HCT116 (cell line): ENCODE data around the gene UAP1.

Experiments
- CBX3 ChIP-seq: IDR thresholded peaks from 2 replicates; pipeline ENCODE4 v1.6.1; 2012; ENCODE audit warnings: low read depth
- FOSL1 ChIP-seq: IDR thresholded peaks from 2 replicates; pipeline ENCODE4 v1.6.1; 2012; ENCODE audit warnings: low read depth
- POLR2A ChIP-seq: IDR thresholded peaks from 2 replicates; pipeline ENCODE4 v1.7.0; 2011; ENCODE audit warnings: borderline replicate concordance; ENCODE audit not compliant: insufficient read depth, insufficient read length; ENCODE audit errors: extremely low read depth
- POLR2AphosphoS5 ChIP-seq: IDR thresholded peaks from 2 replicates; pipeline ENCODE4 v1.6.1; 2011; ENCODE audit warnings: mild to moderate bottlenecking, low read depth, low read length, moderate library complexity
- SIN3A ChIP-seq: IDR thresholded peaks from 2 replicates; pipeline ENCODE4 v1.6.1; 2012; ENCODE audit warnings: low read depth
- SP1 ChIP-seq: IDR thresholded peaks from 2 replicates; pipeline ENCODE4 v1.6.1; 2012; ENCODE audit warnings: low read depth
- YY1 ChIP-seq: IDR thresholded peaks from 2 replicates; pipeline ENCODE4 v1.6.1; 2011; ENCODE audit warnings: low read length, low read depth, moderate library complexity, mild to moderate bottlenecking; ENCODE audit not compliant: insufficient replicate concordance; ENCODE audit errors: extremely low read depth
- TF ChIP-seq, protein P1 (sequence below), 3 experiments: fragments of 200-600 bp in 1 of 3; sonication (generic) in 1 of 3; IDR thresholded peaks in 2 of 3; conservative IDR thresholded peaks in 1 of 3; 2 replicates each; pipeline ENCODE4 v1.5.1; 2012 to 2017; ENCODE audit warnings: low read depth in 2 of 3, low read length in 2 of 3, antibody characterized with exemption in 1 of 3, borderline replicate concordance in 1 of 3, control low read depth in 1 of 3, mild to moderate bottlenecking in 1 of 3, mixed read lengths in 1 of 3, mixed run types in 1 of 3, moderate library complexity in 1 of 3; ENCODE audit not compliant: insufficient read depth in 1 of 3
- TF ChIP-seq, protein P2 (sequence below): IDR thresholded peaks from 2 replicates; pipeline ENCODE4 v1.6.1; 2011; ENCODE audit warnings: mild to moderate bottlenecking, low read length, moderate library complexity; ENCODE audit not compliant: insufficient replicate concordance; ENCODE audit errors: extremely low read depth

DNA sequence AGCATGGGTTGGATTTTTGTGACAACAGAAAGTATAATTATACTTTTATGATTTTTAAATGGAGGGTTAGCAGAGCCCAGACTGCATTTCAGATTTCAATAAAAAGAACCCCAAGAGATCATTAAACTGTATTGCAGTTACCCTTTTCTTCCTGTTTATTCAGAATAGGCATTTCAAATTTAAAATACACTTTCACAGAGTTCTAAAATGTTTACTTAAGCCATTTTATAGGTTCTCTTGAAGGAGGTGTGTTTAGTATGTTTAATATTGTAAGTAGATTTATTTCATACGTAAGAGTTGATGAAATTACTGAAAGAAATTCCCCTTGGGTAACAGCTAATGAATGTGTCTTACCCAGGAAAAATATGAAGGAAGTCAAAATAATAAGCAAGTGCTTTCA, 17.4 kb downstream of the UAP1 start:
- TF ChIP-seq FOSL1 (no peak), POLR2AphosphoS5 (no peak), YY1 (no peak), POLR2A (no peak), SP1 (no peak), CBX3 (no peak), SIN3A (no peak)
- TF ChIP-seq, protein P1, sequence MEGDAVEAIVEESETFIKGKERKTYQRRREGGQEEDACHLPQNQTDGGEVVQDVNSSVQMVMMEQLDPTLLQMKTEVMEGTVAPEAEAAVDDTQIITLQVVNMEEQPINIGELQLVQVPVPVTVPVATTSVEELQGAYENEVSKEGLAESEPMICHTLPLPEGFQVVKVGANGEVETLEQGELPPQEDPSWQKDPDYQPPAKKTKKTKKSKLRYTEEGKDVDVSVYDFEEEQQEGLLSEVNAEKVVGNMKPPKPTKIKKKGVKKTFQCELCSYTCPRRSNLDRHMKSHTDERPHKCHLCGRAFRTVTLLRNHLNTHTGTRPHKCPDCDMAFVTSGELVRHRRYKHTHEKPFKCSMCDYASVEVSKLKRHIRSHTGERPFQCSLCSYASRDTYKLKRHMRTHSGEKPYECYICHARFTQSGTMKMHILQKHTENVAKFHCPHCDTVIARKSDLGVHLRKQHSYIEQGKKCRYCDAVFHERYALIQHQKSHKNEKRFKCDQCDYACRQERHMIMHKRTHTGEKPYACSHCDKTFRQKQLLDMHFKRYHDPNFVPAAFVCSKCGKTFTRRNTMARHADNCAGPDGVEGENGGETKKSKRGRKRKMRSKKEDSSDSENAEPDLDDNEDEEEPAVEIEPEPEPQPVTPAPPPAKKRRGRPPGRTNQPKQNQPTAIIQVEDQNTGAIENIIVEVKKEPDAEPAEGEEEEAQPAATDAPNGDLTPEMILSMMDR (IDR thresholded peaks at IDR 0.05 in 2 of 3, conservative IDR thresholded peaks at IDR 0.05 in 1 of 3; ENCODE audit: borderline replicate concordance in 1 of 3, insufficient read depth in 1 of 3, low read depth in 2 of 3, low read length in 2 of 3) = no peak
- TF ChIP-seq, protein P2, sequence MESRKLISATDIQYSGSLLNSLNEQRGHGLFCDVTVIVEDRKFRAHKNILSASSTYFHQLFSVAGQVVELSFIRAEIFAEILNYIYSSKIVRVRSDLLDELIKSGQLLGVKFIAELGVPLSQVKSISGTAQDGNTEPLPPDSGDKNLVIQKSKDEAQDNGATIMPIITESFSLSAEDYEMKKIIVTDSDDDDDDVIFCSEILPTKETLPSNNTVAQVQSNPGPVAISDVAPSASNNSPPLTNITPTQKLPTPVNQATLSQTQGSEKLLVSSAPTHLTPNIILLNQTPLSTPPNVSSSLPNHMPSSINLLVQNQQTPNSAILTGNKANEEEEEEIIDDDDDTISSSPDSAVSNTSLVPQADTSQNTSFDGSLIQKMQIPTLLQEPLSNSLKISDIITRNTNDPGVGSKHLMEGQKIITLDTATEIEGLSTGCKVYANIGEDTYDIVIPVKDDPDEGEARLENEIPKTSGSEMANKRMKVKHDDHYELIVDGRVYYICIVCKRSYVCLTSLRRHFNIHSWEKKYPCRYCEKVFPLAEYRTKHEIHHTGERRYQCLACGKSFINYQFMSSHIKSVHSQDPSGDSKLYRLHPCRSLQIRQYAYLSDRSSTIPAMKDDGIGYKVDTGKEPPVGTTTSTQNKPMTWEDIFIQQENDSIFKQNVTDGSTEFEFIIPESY = no peak
